HepG2 (cell line): ENCODE data around the gene ZDHHC9. TPM values are rescaled to one million over a fixed set of nuclear protein-coding genes. Genes with fewer than 3 reads are reported as not detected.

ENCODE experiments used
- CHD2 ChIP-seq: IDR thresholded peaks from 2 replicates; pipeline ENCODE4 v1.6.1; 2011; ENCODE audit warnings: low read depth, low read length, improper control_type of control experiment
- IKZF4 ChIP-seq: sonication (generic); formaldehyde crosslinking; IDR thresholded peaks from 2 replicates; pipeline ENCODE4 v1.5.1; 2020; ENCODE audit warnings: borderline replicate concordance, mild to moderate bottlenecking, low read depth, missing genetic modification reagents; ENCODE audit errors: not compliant biosample characterization
- KLF11 ChIP-seq: IDR thresholded peaks from 2 replicates; pipeline ENCODE4 v1.6.1; 2016; ENCODE audit warnings: missing compliant biosample characterization
- NFATC3 ChIP-seq: sonication (generic); formaldehyde crosslinking; IDR thresholded peaks from 2 replicates; pipeline ENCODE4 v1.5.1; 2020; ENCODE audit warnings: mild to moderate bottlenecking, missing genetic modification reagents
- NR2F1 ChIP-seq, 2 experiments: fragments of 450-650 bp in 1 of 2; formaldehyde crosslinking in 1 of 2; IDR thresholded peaks; 2 replicates each; pipeline versions ENCODE4 v1.5.0 to v1.6.1; 2016 to 2020; ENCODE audit warnings: mild to moderate bottlenecking in 1 of 2, missing compliant biosample characterization in 1 of 2, missing genetic modification reagents in 1 of 2, moderate library complexity in 1 of 2
- RARA ChIP-seq: IDR thresholded peaks from 2 replicates; pipeline ENCODE4 v1.6.1; 2016; ENCODE audit warnings: missing genetic modification reagents, missing compliant biosample characterization
- TCF7L2 ChIP-seq: IDR thresholded peaks from 2 replicates; pipeline ENCODE4 v1.6.1; 2011; ENCODE audit warnings: mild to moderate bottlenecking, low read depth, low read length, moderate library complexity
- ZNF253 ChIP-seq: sonication (generic); formaldehyde crosslinking; IDR thresholded peaks from 2 replicates; pipeline ENCODE4 v1.8.0; 2022; ENCODE audit warnings: mild to moderate bottlenecking, missing genetic modification reagents, borderline replicate concordance
- ZNF33A ChIP-seq: sonication (generic); formaldehyde crosslinking; IDR thresholded peaks from 2 replicates; pipeline ENCODE4 v1.5.1; 2020; ENCODE audit warnings: missing genetic modification reagents, mild to moderate bottlenecking, moderate library complexity, borderline replicate concordance
- polyA plus RNA-seq, 8 experiments: library from polyadenylated mRNA; depleted of rRNA in 3 of 8; stranded (reverse) in 7 of 8; unstranded in 1 of 8; fragments of >200 nt; fragmentation: Illumina TruSeq in 4 of 8; extraction: Trizol in 4 of 8; gene quantifications; 2 replicates each; pipeline versions ENCODE4 v1.2.1 to v1.2.3, GENCODE V29; 2011 to 2016; ENCODE audit warnings: low read depth in 4 of 8, missing spikeins in 1 of 8, mixed read lengths in 1 of 8; ENCODE audit not compliant: insufficient read depth in 1 of 8
- total RNA-seq, 5 experiments: library from RNA; depleted of rRNA; stranded (reverse); fragments of >200 nt; fragmentation: Illumina TruSeq; extraction: Trizol; gene quantifications; 2 replicates each; pipeline ENCODE4 v1.2.3, GENCODE V29; 2016; ENCODE audit warnings: low read depth in 1 of 5
- TF ChIP-seq, protein P1 (sequence below): sonication (generic); formaldehyde crosslinking; IDR thresholded peaks from 2 replicates; pipeline ENCODE4 v1.5.1; 2020; ENCODE audit warnings: missing genetic modification reagents, mild to moderate bottlenecking, borderline replicate concordance
- TF ChIP-seq, protein P2 (sequence below): sonication (generic); formaldehyde crosslinking; IDR thresholded peaks from 2 replicates; pipeline ENCODE4 v1.4.0; 2020; ENCODE audit warnings: mild to moderate bottlenecking, missing genetic modification reagents
- TF ChIP-seq, protein P3 (sequence below): sonication (generic); formaldehyde crosslinking; IDR thresholded peaks from 2 replicates; pipeline ENCODE4 v1.5.1; 2020; ENCODE audit warnings: missing genetic modification reagents, mild to moderate bottlenecking, borderline replicate concordance

The ZDHHC9 gene
- total and polyA plus RNA-seq, 2 of the 13 experiments (the other 11 are each of a cell fraction or from before 2014, with no cell fraction given): 28.3 to 53.1 TPM

DNA sequence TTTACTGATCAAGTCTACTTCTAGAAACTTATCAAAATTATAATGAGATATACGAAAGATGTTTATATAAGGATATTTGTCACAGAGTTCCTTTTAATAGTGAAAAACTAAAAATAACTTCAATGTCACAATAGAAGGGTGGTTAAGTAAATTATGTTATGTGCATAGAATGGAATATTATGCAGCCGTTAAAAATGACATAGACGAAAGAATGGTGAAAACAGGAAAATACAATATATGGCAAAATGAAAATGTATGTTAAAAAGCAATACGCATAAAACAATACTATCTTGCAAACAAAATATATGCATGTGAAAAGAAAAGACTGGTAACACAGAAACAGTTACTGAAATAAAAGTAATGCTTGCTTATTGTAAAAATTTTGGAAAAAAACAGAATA lies 19.1 kb downstream of the ZDHHC9 start (continued):
- TF ChIP-seq NR2F1 (CRISPR knock-in tag; IDR thresholded peaks at IDR 0.05) (no peak), ZNF253 (CRISPR knock-in tag) (no peak), TCF7L2 (no peak), KLF11 (CRISPR knock-in tag) (no peak), RARA (CRISPR knock-in tag) (no peak), NFATC3 (CRISPR knock-in tag) (no peak), CHD2 (no peak), ZNF33A (CRISPR knock-in tag) (no peak), IKZF4 (CRISPR knock-in tag) (no peak)
- TF ChIP-seq, protein P1, sequence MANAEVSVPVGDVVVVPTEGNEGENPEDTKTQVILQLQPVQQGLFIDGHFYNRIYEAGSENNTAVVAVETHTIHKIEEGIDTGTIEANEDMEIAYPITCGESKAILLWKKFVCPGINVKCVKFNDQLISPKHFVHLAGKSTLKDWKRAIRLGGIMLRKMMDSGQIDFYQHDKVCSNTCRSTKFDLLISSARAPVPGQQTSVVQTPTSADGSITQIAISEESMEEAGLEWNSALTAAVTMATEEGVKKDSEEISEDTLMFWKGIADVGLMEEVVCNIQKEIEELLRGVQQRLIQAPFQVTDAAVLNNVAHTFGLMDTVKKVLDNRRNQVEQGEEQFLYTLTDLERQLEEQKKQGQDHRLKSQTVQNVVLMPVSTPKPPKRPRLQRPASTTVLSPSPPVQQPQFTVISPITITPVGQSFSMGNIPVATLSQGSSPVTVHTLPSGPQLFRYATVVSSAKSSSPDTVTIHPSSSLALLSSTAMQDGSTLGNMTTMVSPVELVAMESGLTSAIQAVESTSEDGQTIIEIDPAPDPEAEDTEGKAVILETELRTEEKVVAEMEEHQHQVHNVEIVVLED (CRISPR knock-in tag): no peak
- TF ChIP-seq, protein P2, sequence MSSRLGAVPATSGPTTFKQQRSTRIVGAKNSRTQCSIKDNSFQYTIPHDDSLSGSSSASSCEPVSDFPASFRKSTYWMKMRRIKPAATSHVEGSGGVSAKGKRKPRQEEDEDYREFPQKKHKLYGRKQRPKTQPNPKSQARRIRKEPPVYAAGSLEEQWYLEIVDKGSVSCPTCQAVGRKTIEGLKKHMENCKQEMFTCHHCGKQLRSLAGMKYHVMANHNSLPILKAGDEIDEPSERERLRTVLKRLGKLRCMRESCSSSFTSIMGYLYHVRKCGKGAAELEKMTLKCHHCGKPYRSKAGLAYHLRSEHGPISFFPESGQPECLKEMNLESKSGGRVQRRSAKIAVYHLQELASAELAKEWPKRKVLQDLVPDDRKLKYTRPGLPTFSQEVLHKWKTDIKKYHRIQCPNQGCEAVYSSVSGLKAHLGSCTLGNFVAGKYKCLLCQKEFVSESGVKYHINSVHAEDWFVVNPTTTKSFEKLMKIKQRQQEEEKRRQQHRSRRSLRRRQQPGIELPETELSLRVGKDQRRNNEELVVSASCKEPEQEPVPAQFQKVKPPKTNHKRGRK (CRISPR knock-in tag): no peak
- TF ChIP-seq, protein P3, sequence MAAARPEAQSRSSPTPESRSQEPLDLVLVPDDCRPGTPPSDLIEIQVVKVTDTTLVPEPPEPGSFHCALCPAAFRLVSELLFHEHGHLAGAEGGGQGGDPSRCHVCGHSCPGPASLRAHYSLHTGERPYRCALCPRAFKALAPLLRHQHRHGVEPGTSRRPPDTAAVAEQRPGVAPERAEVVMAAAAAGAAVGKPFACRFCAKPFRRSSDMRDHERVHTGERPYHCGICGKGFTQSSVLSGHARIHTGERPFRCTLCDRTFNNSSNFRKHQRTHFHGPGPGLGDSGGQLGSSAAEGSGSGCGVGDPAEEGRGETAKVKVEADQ (CRISPR knock-in tag): no peak
